CD4-positive, alpha-beta T cell treated with Interleukin-10 for 1 hour (primary cell): Measurements from ENCODE around the gene CAMK1D.
A peak's percentile ranks its signal among the peaks of the same experiment; 100 is the strongest.
"Not testable (repeated sequence)": the region's sequence is repeated elsewhere in the genome, so short reads cannot be mapped to it uniquely, and the experiment has no call there.

Experiments used
- DNase-seq: peaks from one replicate; pipeline ENCODE4 v3.0.0-alpha.2; 2020

The CAMK1D gene

GRCh38 chr10:12348870-12349628, at the start of gene CAMK1D:
TSS of gene CAMK1D (plus strand) at chr10:12349547.
- peak; percentile 93 for DNase-seq

GRCh38 chr10:12301036-12301435, 48.3 kb upstream of the CAMK1D start:
- DNase-seq: not testable (repeated sequence)

GRCh38 chr10:12308057-12308456, 41.3 kb upstream of the CAMK1D start:
- no peak for DNase-seq

- no peak for DNase-seq
Measured at GRCh38 chr10:12308736-12309375, 40.5 kb upstream of the CAMK1D start.

GRCh38 chr10:12309783-12310182, 39.6 kb upstream of the CAMK1D start:
- DNase-seq: not testable (repeated sequence)

- DNase-seq: no peak
Measured at GRCh38 chr10:12314836-12315235, 34.5 kb upstream of the CAMK1D start.

- DNase-seq: no peak
Measured at GRCh38 chr10:12319076-12319475, 30.3 kb upstream of the CAMK1D start.

- no peak for DNase-seq
Measured at GRCh38 chr10:12320892-12321291, 28.5 kb upstream of the CAMK1D start.

GRCh38 chr10:12321641-12322040, 27.7 kb upstream of the CAMK1D start:
- no peak for DNase-seq

- no peak for DNase-seq
Measured at GRCh38 chr10:12322583-12323131, 26.7 kb upstream of the CAMK1D start.

- no peak for DNase-seq
Measured at GRCh38 chr10:12324530-12324929, 24.8 kb upstream of the CAMK1D start.

GRCh38 chr10:12327074-12327473, 22.3 kb upstream of the CAMK1D start:
- DNase-seq: no peak

GRCh38 chr10:12327476-12327875, 21.9 kb upstream of the CAMK1D start:
- no peak for DNase-seq

GRCh38 chr10:12328312-12328711, 21.0 kb upstream of the CAMK1D start:
- DNase-seq: not testable (repeated sequence)

GRCh38 chr10:12332572-12333379, 16.6 kb upstream of the CAMK1D start:
- no peak for DNase-seq

- DNase-seq: peak; percentile 53
Measured at GRCh38 chr10:12333380-12334185, 15.8 kb upstream of the CAMK1D start.

- no peak for DNase-seq
Measured at GRCh38 chr10:12334186-12334530, 15.2 kb upstream of the CAMK1D start.

- DNase-seq: not testable (repeated sequence)
Measured at GRCh38 chr10:12335169-12335568, 14.2 kb upstream of the CAMK1D start.

- no peak for DNase-seq
Measured at GRCh38 chr10:12337453-12338372, 11.6 kb upstream of the CAMK1D start.

- no peak for DNase-seq
Measured at GRCh38 chr10:12338981-12339380, 10.4 kb upstream of the CAMK1D start.

- no peak for DNase-seq
Measured at GRCh38 chr10:12340371-12340770, 9.0 kb upstream of the CAMK1D start.
